ENCODE measurements around the gene RAD54L2.
"Not testable (repeated sequence)": the region's sequence is repeated elsewhere in the genome, so short reads cannot be mapped to it uniquely, and the experiment has no call there.

Gene RAD54L2

DNA sequence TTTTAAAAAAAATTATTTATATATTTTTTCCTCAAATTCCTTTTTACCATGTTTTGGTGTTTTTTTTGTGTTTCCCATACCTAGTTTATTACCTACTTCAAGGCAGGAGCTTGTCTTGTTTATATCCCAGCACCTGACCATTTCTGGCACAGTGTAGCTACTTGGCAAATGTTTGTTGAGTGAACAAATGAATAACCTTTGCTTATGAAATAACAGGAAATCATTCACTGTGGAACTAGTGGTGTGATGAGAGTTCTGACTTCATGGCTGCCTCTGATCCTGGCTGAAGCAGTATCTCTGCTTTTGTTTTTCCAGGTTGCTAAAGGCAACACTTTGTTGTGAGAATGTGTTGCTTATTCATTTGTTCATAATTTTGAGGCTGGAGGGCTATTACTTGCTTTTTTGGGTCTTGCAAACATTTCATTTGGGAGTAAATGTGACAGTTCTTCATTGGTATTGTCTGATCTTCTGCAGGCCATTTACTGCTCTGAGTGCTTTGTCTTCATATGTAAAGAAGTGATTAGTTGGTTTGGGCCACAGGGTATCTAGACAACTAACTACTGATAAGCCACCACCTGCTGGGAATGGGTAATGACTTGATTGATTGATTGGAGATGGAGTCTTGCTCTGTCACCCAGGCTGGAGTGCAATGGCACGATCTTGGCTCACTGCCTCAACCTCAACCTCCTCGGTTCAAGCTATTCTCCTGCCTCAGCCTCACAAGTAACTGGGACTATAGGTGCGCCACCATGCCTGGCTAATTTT, 5.7 kb downstream of the RAD54L2 start:
- no peak for DNase-seq

DNA sequence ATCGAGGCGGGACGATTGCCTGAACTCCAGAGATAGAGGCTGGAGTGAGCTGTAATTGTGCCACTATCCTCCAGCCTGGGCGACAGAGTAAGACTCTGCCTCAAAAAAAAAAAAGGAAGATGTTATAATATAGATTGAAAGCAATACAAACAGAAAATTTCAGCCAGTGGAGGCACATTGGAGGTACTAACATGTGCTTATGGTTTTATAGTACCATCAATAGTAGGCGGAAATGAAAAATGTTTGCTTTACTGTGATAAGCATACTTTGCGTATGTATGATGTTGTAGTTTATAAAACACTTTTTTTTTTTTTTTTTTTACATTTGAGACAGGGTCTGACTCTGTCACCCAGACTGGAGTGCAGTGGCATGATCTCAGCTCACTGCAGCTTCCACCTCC, 8.8 kb downstream of the RAD54L2 start:
- no peak for DNase-seq

DNA sequence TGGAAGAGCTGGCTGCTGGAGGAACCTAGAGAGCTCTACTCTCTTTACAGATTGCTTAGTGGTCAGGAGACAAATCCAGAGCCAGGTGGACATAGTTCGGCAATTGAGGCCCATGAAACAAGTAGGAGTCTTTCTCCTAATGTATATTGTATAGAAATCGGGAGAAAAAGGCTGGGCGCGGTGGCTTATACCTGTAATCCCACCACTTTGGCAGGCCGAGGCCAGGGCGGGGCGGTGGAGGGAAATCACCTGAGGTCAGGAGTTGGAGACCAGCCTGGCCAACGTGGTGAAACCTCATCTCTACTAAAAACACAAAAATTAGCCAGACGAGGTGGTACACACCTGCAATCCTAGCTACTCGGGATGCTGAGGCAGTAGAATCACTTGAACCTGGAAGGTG, 10.8 kb downstream of the RAD54L2 start:
- DNase-seq: no peak

DNA sequence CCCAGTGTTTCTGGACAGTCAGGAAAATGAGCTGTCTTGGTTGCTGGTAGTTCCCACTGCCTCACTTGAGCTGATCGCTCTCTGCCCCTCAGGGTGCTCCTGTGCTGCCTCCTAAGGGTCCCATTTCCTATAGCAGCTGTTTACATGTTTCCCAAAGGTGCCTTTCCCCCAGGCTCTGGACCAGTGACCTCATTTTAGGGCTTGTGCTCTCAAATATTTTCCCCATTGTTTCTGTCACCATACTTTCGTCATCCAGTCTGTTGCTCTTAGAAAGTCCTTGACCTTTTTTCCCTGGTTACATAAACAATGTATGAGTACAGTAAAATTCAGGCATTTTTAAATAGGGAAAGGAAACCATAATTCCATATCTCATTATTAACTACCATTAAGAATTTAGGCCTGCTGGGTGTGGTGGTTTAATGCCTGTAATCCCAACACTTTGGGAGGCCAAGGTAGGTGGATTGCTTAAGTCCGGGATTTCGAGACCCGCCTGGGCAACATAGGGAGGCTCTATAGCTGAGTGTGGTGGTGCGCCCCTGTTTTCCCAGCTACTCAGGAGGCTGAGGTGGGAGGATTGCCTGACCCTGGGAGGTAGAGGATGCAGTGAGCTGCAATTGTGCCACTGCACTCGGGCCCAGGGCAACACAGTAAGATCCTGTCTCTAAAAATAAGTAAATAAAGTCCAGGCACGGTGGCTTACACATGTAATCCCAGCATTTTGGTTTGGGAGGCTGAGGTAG, 11.7 kb downstream of the RAD54L2 start:
- DNase-seq: no peak

DNA sequence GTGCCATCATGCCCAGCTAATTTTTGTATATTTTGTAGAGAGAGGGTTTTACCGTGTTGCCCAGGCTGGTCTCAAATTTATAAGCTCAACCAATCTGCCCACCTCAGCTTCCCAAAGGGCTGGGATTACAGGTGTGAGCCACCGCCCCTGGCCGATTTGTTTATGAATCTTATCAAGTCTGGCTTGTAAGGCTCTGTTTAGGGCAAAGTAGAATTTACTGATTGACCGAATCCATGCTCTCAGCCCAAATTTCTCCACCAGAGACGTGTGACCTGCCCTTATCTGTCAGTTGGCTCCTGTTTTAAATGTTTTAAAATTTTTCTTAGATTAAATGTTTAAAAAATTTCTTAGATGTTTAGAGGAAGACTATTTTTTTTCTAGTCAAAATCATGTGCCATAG, 19.5 kb downstream of the RAD54L2 start:
- no peak for DNase-seq

DNA sequence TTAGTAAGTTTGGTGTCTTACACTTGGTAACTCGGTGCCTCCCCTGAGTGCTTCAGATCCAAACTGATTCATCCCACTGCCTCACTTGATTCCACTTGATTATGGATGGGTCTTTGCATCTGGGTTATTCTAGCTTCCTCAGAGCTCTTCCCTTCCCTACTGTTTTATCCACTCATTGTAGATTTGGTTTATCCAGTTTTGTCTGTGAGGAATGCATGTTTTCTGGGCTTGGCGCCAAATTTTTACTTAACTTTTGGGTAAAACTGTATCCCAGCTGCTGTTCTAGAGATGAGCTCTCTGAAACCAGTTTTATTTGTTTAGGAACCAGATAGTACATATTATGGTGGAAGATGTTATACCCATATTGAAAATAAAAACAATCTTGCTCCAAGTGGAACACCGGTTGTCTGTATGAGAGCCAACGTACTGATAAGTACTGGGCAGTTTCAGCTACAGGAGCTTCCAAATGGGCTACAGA, 20.9 kb downstream of the RAD54L2 start:
- no peak for DNase-seq

DNA sequence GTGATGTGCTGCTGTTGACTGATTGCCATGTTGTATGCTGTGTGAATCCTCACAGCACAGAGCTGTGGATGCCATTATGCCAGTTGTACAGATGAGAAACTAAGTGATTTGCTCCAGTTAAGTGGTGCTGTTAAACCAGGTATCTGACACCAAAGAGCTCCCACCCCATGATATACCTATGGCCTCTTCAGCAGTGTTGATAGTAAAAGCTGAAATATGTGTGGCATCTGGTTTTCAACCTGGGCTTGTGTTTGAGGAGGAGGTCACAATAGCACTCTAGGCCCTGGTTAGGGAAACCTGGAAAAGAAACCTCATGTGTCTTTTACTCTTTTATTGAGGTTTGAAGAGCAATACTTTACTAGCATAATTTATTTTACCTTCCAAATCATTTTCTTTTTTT, 21.4 kb downstream of the RAD54L2 start:
- DNase-seq: no peak

DNA sequence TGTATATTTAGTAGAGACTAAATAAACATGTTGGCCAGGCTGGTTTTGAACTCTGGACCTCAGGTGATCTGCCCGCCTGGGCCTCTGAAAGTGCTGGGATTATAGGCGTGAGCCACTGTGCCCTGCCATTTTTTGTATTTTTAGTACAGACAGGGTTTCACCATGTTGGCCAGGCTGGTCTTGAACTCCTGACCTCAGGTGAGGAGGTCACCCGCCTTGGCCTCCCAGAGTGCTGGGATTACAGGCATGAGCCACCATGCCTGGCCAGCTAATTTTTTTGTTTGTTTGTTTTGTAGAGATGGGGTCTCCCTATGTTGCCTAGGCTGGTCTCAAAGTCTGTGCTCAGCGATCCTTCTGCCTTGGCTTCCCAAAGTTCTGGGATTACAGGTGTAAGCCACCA, 23.9 kb downstream of the RAD54L2 start:
- not testable (repeated sequence) for DNase-seq

DNA sequence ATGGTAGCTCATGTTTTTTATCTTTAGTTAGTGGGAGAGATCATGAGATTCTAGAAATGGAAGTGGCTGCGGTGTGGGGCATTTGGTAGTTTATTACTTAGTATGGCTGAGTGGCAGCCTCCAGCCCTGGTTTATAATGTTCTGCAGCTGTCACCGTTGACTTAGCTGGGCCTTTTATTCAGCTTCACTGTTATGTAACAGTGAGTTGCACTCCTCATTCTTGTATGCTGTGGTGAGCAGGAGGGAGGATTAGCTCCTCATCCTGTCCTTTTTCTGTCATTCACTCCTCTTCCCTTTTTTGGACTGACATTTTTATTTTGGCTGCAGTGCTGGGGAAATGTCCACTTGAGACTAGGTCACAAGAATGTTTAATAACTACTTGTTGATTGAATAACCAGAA, 29.5 kb downstream of the RAD54L2 start:
- peak; percentile 19 for DNase-seq

DNA sequence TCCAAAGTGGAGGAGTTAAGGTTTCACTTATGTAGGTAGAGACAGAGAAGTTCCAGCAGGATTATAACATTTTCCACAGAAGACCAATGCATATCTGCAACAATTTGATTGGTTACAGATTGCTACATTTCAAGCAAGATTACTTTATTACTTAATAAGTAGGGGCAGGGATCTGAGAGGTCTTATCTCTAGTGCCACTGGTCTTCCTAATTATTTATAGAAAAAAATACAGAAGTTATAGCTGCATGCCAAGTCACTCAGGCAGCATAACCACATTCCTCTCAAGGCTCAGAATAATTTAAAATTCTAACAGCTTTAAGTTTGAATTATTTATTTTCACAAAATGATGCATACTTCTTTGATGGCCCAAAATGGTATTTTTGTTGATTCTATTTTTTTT, 30.5 kb downstream of the RAD54L2 start:
- DNase-seq: no peak

DNA sequence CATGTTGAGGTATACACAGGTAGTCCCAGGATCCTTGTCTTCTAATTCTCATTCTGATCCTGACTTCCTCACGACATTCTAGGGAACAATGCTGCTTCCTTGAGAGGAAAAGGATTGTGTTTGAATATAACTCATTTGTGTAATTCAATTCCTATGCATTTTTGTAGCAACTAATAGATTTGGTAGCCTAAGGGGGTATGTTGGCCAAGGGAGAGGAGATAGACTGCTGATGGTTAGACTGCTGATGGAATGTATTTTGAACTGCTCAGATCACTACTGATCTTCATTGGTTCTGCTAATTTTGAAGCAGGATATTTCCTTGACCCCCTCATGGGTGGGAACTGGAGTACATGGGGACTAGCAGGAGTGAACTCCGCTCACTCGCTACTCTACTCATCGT, 39.7 kb downstream of the RAD54L2 start:
- no peak for DNase-seq

DNA sequence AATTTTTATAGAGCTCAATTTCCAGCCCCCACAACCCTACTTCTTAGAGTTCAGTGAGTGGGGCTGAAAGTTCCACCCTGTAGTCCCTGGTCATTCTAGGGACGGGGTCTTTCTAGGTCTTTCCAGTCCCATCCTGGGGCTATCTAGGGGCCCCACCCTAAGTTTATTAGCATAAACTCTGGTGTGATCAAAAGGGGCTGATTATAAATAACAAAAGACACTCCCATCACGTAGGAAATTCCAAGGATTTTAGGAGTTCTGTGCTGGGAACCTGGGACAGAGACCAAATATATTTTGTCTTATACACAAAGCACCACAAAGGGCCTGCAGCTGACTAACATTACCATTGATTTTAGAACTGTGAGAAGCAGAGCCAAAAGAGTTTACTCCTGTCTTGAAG, 41.9 kb downstream of the RAD54L2 start:
- DNase-seq: no peak

DNA sequence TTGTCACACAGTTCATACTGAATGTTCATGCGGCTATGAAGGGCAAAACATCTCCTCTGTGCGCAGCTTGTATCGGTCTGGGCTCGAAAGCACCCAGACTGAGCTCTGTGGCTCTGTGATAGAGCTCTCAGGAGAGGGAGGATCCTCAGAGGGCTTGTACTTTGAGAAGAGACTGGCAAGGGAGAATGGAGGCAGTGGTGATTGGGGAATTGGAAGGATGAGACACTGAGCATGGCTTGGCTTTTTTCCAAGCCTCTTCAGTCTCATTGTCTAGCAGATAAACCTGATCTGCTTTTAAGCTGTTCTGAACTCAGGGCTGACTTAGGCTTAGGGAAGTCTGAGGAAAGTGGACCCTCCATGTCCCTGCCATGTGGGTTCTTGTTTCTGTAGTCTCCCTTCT, 43.0 kb downstream of the RAD54L2 start:
- DNase-seq: no peak

DNA sequence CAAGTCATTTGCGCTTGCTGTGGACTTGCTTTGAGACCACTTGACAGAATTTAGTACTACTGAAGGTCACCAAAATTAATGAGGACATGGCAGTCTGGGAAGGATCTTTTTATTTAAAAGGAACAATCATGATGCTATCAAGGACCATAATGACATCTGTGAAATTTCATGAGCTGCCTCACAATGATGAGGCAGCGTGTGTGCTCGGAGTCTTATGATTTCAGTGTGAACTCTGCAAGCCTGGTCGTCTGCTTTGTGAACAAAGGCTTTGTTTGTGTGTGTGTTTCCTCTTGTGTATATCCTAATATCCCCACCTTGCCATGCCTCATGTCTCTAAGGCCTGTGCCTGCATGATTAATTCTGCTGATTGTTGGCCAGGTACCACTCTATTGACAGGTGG, 46.7 kb downstream of the RAD54L2 start:
- no peak for DNase-seq

DNA sequence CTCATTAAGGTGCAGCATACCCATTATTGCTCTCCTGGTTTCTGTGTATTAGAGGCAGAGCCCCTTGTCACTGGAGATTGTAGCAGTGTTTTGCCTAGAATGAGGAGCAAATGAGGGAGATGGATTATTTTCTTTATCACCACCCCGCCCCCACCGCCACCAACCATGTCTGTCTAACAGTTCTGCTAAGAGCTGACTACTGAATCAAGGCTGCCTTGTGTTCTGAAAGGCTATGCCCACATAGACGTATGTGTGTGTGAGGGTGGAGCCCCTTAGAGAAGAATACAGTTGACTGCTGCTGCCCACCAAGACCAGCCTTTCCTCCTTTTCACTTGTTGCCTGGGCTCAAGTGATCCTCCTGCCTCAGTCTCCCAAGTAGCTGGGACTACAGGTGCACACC, 47.4 kb downstream of the RAD54L2 start:
- no peak for DNase-seq
